ENCODE data around the gene ACBD6. TPM values are rescaled to one million over a fixed set of nuclear protein-coding genes. Genes with fewer than 3 reads are reported as not detected.

Gene ACBD6
- total RNA-seq, 2 experiments from 2014 or later: 39.8 to 41.3 TPM

DNA sequence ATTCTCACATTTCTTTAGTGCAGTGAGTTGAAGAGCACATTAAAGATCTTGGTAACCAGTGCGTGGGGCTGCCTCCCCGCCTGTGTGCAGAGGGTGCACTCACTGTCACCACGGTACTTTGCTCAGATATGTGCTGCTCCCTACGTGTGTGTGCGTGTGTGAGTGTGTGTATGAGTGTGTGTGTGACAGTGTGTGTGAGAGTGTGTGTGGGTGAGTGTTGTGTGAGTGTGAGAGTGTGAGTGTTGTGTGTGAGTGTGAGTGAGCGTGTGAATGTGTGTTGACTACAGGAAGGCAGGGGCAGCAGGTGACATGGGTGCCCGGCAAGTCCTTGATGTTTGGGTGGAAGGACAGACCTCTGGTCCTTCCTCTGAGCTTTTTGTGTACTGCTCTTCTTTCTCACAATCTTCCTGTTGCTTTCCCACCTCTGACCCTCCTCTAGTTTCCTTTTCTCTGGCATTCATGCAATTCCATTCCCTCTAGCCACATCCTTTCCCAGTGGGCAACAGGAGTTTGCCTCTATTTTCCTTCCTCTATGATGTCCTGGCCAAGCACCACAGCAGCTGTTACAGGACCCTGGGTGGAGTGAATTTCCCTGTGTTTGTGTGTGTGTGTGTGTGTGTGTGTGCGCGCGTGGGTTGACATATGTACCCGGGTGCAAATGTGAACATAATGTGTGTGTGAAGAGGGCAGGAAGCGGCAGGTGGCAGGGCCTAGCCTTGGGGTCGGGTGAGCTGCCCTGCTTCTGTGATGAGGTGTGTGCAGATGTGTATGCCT, 252.5 kb downstream of the ACBD6 start:
- no peaks in the 10 kb centered on the region for H3K36me3 Mint-ChIP-seq
- no peak overlapping the region for H3K4me3 Mint-ChIP-seq
- CTCF ChIA-PET: interaction anchor here (0.7 to 1.2 kb wide), 2 partner anchors 70 to 228 kb away, joined by 3 read pairs; no protein-coding TSS in a partner anchor
- no peak for ATAC-seq
- peaks cover 10% of the 10 kb centered on the region for H3K4me1 Mint-ChIP-seq
- no peak overlapping the region for H3K27ac Mint-ChIP-seq
- no peak for DNase-seq
- H3K9me3 Mint-ChIP-seq (ENCODE audit: low read depth): no peaks in the 10 kb centered on the region
- H3K27me3 Mint-ChIP-seq: peaks cover 3% of the 10 kb centered on the region

DNA sequence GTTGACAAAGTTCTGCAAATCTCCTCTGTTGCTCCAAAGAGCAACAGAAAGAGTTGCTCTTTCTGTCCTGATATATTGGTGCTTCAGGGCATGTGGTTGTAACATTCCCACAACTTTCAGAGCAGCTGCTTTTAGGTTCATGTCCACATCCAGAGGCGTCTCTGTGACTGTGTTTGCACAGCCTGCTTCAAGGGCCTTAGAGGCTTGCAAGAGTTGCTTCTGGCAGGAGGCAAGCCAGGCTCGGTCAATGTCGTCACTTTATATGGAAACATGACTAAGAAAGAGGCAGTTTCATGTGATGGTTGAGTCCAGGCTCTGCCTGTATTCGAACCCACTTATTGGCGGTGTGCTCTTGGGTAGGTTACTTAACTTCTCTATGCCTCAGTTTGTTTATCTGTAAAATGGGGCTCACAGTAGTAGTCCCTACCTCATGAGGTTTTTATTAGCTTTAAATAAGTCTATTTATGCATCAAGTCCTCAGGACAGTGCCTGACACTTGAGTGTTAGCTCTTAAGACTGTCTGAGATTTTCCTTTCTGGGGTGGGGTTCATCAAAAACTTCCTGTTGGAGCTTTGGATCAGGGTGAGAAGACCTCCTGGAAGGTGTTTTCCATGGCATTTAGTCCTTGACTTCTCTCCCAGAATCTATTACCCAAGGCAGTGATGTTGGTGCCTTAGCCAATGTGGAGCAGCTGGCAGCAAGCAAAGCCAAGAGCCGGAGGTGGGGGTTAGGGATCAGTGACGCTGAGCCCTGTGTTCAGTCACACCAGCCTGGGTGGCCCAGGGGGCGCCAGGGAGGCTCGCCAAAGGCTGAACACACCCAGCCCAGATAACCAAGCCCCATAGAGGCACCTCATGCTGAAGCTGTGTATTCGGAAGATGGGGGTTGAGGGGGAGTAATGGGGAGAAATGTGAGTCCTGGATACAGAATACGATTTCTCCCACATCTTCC, 253.4 kb downstream of the ACBD6 start:
- Mint-ChIP-seq H3K36me3 (no peaks in the 10 kb centered on the region), H3K27me3 (peaks cover 6% of the 10 kb centered on the region), H3K9me3 (ENCODE audit: low read depth) (no peaks in the 10 kb centered on the region), H3K27ac (no peak overlapping the region), H3K4me1 (peaks cover 10% of the 10 kb centered on the region), H3K4me3 (no peak overlapping the region)
- DNase-seq: no peak
- CTCF ChIA-PET: interaction anchor here (0.7 to 1.7 kb wide), 3 partner anchors 70 to 229 kb away, joined by 3 to 5 read pairs (median 3); no protein-coding TSS in a partner anchor
- no peak for ATAC-seq

DNA sequence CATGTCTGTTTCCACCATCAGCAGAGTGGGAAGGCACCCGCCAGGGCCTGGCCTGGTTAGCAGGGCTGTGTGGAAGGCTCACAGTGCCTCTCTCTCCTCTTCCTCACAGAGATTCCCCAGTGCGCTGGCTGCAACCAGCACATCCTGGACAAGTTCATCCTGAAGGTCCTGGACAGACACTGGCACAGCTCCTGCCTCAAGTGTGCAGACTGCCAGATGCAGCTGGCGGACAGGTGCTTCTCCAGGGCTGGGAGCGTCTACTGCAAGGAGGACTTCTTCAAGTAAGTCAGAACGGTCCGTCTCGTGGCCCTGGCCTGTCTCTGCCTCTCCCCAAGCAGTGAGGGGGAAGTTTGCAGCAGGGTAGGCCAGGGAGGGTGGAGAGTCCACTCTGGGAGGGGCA, 254.2 kb downstream of the ACBD6 start:
- ATAC-seq (no peak), DNase-seq (no peak)
- no peak overlapping the region for H3K27ac Mint-ChIP-seq
- no peaks in the 10 kb centered on the region for H3K9me3 Mint-ChIP-seq (ENCODE audit: low read depth)
- no peak overlapping the region for H3K4me3 Mint-ChIP-seq
- H3K4me1 Mint-ChIP-seq: peaks cover 10% of the 10 kb centered on the region
- CTCF ChIA-PET: interaction anchor here (0.9 to 1.7 kb wide), 3 partner anchors 37 to 168 kb away, joined by 3 to 5 read pairs (median 3); no protein-coding TSS in a partner anchor
- peaks cover 12% of the 10 kb centered on the region for H3K27me3 Mint-ChIP-seq
- no peaks in the 10 kb centered on the region for H3K36me3 Mint-ChIP-seq

DNA sequence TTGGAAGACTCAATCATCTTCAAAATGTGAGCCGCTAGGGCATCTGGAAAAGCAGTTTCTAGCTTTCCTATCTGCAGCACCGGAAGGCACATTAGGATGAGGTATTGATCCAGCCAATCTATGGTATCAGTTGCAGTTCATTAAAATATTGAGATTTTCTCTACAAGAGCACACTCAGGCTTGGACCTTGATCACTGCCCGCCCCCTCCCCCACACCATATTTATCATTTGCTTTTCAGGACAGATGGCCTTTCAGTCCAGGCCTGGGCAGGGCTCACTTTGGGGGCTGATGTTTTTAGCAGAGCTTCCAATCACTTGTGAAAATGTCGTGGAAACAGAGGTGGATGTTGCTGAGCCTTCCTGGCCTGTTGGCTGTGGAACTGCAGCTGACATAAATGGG, 254.8 kb downstream of the ACBD6 start:
- DNase-seq (no peak), ATAC-seq (no peak)
- CTCF ChIA-PET: interaction anchor here (0.9 to 1.7 kb wide), 3 partner anchors 38 to 168 kb away, joined by 3 to 5 read pairs (median 3); no protein-coding TSS in a partner anchor
- Mint-ChIP-seq H3K27ac (no peak overlapping the region), H3K4me1 (peaks cover 10% of the 10 kb centered on the region), H3K27me3 (peaks cover 17% of the 10 kb centered on the region), H3K9me3 (ENCODE audit: low read depth) (no peaks in the 10 kb centered on the region), H3K4me3 (no peak overlapping the region), H3K36me3 (no peaks in the 10 kb centered on the region)

DNA sequence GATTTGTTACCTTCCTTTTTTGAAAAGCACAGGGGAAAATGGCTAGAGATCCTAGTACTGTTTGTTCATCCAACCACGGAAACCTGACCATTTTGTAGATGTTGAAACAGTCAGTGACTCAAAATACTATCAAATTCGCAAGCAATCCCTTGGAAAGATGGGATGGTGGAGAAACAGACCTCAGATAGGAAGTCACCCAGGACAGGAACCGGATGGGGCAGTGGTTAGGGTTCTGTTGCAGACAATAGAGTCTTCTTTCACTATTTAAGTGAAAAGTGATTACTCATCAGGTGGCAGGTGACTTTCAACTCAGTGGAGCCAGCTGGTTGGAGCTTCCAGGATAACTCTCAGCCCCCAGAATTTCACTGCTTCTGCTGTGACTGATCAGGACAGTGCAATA, 255.3 kb downstream of the ACBD6 start:
- no peak for DNase-seq
- H3K4me1 Mint-ChIP-seq: peaks cover 10% of the 10 kb centered on the region
- CTCF ChIA-PET: interaction anchor here (0.9 to 1.7 kb wide), 2 partner anchors 59 to 169 kb away, joined by 3 to 5 read pairs; no protein-coding TSS in a partner anchor
- H3K9me3 Mint-ChIP-seq (ENCODE audit: low read depth): no peaks in the 10 kb centered on the region
- H3K27ac Mint-ChIP-seq: no peak overlapping the region
- no peak overlapping the region for H3K4me3 Mint-ChIP-seq
- H3K27me3 Mint-ChIP-seq: peaks cover 22% of the 10 kb centered on the region
- no peak for ATAC-seq
- no peaks in the 10 kb centered on the region for H3K36me3 Mint-ChIP-seq

DNA sequence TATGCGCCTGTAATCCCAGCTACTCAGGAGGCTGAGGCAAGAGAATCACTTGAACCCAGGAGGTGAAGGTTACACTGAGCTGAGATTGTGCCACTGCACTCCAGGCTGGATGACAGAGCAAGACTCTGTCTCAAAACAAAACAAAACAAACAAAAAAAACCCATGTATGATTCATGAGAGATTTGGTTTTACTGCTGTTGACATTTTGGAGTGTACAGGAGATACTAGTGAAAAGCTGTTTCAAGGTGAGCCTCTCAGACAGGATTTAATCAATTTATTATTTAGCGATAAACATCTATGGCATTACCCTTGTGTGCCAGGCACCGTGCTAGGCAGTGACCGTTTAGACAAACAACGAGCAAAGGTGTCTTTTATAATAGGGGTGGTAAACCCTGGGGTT, 255.8 kb downstream of the ACBD6 start:
- no peak for DNase-seq
- Mint-ChIP-seq H3K4me1 (peaks cover 10% of the 10 kb centered on the region), H3K36me3 (no peaks in the 10 kb centered on the region), H3K9me3 (ENCODE audit: low read depth) (no peaks in the 10 kb centered on the region), H3K4me3 (no peak overlapping the region), H3K27me3 (peaks cover 25% of the 10 kb centered on the region), H3K27ac (no peak overlapping the region)
- CTCF ChIA-PET: interaction anchor here (0.9 kb wide), 1 partner anchor 58 kb away, joined by 3 read pairs; no protein-coding TSS in a partner anchor
- ATAC-seq: no peak

DNA sequence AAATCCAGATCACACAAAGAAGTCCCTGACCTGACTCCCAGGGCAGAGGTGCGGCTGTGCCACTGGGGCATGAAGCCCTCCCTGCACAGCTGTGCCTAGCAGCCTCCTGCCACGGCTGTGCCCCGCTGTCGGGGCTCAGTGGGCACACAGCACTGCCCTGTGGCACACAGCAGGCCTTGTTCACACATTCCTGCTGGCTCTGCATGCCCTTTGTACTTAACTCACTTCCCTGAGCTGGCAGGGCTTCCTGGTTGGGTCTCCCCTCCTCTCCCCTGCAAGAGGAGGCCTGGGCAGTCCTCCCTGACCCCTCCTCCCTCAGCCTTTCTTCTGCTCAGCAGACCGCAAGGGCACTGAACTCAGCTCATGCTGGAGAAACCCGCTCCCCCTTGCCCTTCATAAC, 257.5 kb downstream of the ACBD6 start:
- Mint-ChIP-seq H3K4me3 (no peak overlapping the region), H3K27ac (no peak overlapping the region), H3K36me3 (no peaks in the 10 kb centered on the region), H3K27me3 (peaks cover 42% of the 10 kb centered on the region), H3K4me1 (peaks cover 10% of the 10 kb centered on the region), H3K9me3 (ENCODE audit: low read depth) (no peaks in the 10 kb centered on the region)
- CTCF ChIA-PET: no interaction called here
- DNase-seq (no peak), ATAC-seq (no peak)

DNA sequence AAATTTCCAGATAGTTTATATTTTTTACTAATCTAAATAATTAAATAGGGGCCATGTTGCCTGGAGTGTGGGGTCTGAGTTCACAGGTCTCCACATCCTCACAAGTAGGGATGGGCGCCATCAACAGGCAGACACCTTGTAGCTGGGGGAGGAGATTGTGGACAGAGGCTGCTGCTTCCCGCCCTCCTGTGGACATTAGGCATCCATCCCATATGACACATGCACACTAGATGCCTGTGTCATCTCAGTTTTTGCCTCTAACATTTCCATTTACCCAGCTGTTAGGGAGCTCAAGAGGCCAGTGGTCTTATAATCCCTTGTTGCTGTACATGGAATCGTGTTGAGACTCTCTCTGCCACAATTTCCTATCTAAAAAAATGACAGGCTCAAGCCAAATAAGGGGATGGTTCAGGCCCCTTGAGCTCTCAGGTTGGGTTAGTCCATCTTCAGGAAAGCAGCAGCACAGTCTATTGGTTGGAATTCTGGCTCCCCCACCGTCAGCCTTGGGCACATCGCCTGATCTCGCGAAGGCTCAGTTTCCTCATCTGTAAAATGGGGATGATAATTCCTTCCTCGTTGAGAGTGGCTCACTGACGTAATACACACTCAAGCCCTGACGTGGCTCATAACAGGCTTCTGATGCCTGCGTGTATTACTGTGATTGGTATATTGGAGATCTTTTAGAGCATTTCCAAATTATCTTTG, 258.7 kb downstream of the ACBD6 start:
- ATAC-seq (no peak), DNase-seq (no peak)
- Mint-ChIP-seq H3K27me3 (peaks cover 54% of the 10 kb centered on the region), H3K27ac (no peak overlapping the region), H3K4me1 (peaks cover 10% of the 10 kb centered on the region), H3K9me3 (ENCODE audit: low read depth) (no peaks in the 10 kb centered on the region), H3K36me3 (no peaks in the 10 kb centered on the region), H3K4me3 (no peak overlapping the region)
- CTCF ChIA-PET: interaction anchor here (1.0 kb wide), 1 partner anchor 9 kb away, joined by 4 read pairs; no protein-coding TSS in a partner anchor

DNA sequence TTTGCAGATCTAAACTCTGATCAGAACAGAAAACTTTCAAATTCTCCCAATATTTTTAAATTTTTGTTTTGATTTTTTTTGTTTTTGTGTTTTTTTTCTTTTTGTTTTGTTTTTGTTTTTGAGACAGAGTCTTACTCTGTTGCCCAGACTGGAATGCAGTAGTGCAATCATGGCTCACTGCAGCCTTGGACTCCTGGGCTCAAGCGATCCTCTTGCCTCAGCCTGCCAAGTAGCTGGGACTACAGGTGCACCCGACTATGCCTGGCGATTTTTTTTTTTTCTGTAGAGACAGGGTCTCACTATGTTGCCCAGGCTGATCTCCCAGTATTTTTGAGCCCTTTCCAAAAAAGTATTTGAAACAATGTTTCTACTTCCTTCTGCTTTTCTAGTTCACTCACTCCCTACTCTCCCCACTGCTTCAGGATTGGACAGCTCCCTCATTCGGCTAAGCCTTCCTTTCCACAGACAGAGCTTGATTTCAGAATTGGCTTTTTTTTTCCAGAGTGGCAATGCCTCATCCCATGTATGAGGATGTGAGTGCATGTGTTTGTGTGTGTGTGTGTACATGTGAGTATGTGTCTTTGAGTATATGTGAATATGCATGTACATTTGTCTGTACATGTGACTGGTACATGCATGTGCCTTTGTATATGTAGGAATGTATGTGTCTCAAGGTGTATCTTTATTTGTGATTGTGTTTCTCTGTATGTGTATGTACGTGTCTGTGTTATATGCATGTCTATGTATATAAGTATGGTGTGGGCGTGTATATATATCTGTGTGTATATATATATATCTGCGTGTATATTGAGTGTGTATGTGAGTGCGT, 260.4 kb downstream of the ACBD6 start:
- Mint-ChIP-seq H3K4me3 (no peak overlapping the region), H3K9me3 (ENCODE audit: low read depth) (no peaks in the 10 kb centered on the region), H3K27me3 (peaks cover 70% of the 10 kb centered on the region), H3K27ac (no peak overlapping the region), H3K36me3 (peaks cover 1% of the 10 kb centered on the region), H3K4me1 (peaks cover 1% of the 10 kb centered on the region)
- CTCF ChIA-PET: interaction anchor here (0.7 kb wide), 1 partner anchor 11 kb away, joined by 3 read pairs; no protein-coding TSS in a partner anchor
- no peak for DNase-seq
- ATAC-seq: no peak

DNA sequence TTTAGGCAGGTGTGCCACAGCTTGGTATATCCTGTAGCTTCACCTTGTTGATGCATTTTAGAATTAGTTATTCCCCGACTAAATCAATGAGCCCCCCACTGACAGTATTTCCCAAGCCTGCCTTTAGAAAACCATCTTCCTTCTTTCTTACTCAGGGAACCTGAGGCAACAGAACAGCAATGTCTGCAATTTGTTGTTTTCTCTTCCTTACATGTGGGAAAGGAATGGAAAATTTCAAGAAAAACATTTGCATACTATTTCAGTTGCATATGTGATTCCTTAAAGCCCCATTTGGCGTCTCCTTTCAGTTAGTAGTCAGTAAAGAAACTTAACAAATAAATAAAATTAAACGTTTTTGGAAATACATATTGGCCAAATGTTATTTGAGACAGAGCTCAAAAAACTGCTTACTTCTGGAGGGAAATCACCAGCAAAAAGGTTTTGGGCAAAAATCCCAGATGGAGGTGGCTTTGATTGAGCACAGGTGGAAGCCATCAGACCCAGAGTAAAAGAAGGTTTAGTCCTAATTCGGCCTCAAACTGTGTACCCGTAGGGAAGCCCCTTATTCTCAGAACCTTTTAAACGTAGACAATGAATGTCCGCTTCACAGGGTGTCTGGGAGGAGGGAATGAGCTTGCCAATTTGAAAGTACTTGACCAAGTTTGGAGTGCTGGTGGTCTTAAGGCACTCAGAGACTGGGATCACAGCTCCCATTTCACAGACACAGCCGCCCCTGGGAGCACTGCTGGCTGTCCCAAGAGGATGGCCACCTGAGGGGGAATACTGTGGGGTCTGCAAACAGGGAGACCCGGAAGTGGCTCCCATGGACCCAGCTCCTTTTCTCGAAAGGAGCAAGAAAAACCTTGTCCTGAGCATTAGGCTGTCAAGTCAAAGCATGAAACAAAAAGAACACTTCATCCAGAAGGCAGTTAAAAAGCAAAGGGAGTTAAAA, 263.0 kb downstream of the ACBD6 start:
- CTCF ChIA-PET: interaction anchor here (0.7 to 1.1 kb wide), 4 partner anchors 8 to 238 kb away, joined by 3 to 5 read pairs (median 3); no protein-coding TSS in a partner anchor
- H3K9me3 Mint-ChIP-seq (ENCODE audit: low read depth): no peaks in the 10 kb centered on the region

DNA sequence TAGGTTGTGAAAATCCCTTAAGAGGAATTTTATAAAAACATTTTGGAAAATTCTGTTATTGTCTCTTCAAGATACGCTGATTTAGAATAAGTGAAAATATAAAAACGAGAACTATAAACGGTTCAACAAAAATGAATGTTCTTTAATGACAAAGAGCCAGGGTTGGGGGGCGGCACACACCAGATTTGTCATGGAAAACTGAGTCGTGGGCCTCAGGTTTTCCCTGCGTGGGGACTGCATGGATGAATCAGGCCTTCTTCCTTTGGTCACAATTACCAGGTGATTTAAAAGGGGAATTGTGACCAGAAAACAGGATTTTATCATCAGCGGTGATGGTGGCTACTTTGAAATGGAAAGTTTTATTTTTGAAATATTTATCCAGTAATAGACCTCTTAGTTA, 263.7 kb downstream of the ACBD6 start:
- Mint-ChIP-seq H3K4me1 (peaks cover 19% of the 10 kb centered on the region), H3K36me3 (peaks cover 1% of the 10 kb centered on the region), H3K9me3 (ENCODE audit: low read depth) (no peaks in the 10 kb centered on the region), H3K27me3 (peaks cover 93% of the 10 kb centered on the region), H3K4me3 (no peak overlapping the region), H3K27ac (no peak overlapping the region)
- DNase-seq (no peak), ATAC-seq (no peak)
- CTCF ChIA-PET: interaction anchor here (0.7 to 1.1 kb wide), 2 partner anchors 14 to 239 kb away, joined by 3 to 5 read pairs; no protein-coding TSS in a partner anchor

More for the DNA sequence above, 263.0 kb downstream of the ACBD6 start:
- Mint-ChIP-seq H3K4me3 (no peak overlapping the region), H3K4me1 (peaks cover 14% of the 10 kb centered on the region), H3K27ac (no peak overlapping the region), H3K36me3 (peaks cover 1% of the 10 kb centered on the region), H3K27me3 (peaks cover 92% of the 10 kb centered on the region)
- ATAC-seq: no peak
- DNase-seq: no peak
